GM18909 (cell line): ENCODE results near the gene HDLBP.

Experiments
- ATAC-seq: cut with Tn5 transposase; IDR thresholded peaks from one replicate; pipeline ENCODE4 v1.9.1; 2021; ENCODE audit warnings: mild to moderate bottlenecking; ENCODE audit not compliant: unreplicated experiment, poor library complexity

HDLBP gene, protein sequence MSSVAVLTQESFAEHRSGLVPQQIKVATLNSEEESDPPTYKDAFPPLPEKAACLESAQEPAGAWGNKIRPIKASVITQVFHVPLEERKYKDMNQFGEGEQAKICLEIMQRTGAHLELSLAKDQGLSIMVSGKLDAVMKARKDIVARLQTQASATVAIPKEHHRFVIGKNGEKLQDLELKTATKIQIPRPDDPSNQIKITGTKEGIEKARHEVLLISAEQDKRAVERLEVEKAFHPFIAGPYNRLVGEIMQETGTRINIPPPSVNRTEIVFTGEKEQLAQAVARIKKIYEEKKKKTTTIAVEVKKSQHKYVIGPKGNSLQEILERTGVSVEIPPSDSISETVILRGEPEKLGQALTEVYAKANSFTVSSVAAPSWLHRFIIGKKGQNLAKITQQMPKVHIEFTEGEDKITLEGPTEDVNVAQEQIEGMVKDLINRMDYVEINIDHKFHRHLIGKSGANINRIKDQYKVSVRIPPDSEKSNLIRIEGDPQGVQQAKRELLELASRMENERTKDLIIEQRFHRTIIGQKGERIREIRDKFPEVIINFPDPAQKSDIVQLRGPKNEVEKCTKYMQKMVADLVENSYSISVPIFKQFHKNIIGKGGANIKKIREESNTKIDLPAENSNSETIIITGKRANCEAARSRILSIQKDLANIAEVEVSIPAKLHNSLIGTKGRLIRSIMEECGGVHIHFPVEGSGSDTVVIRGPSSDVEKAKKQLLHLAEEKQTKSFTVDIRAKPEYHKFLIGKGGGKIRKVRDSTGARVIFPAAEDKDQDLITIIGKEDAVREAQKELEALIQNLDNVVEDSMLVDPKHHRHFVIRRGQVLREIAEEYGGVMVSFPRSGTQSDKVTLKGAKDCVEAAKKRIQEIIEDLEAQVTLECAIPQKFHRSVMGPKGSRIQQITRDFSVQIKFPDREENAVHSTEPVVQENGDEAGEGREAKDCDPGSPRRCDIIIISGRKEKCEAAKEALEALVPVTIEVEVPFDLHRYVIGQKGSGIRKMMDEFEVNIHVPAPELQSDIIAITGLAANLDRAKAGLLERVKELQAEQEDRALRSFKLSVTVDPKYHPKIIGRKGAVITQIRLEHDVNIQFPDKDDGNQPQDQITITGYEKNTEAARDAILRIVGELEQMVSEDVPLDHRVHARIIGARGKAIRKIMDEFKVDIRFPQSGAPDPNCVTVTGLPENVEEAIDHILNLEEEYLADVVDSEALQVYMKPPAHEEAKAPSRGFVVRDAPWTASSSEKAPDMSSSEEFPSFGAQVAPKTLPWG (N-terminal part only)

DNA sequence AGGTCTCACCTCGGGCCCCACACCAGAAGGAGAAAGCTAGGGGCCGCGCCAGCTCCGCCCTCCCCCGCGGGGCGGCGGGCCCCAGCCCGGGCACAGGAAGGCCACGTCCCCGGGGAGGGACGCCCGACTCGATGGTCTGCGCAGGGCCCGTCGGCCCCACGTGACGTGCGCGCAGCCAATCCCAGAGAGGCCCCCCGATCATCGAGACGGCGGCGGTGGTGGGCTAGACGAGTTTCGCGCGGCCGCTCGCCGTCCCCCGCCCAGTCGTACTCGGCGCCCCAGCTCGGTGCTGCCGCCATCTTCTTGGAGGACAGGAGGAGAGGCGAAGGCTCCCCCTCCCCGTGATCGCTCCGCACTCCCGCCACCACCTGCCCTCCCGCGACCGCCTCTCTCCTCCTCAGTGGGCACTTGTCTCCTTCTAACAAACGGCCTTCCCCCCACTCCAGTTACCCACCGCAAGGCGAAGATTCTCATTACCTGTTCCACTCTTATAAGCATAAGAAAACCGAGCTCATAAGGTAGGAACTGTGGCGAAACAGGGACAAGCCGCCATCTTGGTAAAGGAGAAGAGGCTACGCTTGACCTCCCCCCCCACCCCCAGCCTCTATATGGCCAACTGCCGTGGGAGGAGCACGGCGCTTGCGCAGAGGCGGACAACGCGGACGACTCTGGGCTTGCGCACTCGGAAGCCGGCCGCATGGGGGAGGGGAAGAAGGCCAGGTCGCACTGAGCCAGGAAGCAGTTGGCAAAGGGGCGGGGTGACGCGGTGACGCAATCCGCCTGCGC lies at the start of gene HDLBP:
Gene HDLBP, minus strand, starts transcription at position 580 of the 786 bp plus-strand sequence. CDS start 48,803 bp downstream, outside the sequence.
- peak; percentile 74 for ATAC-seq

GRCh38 chr2:241364781-241365180 lies 49.3 kb upstream of the HDLBP start:
- no peak for ATAC-seq

GRCh38 chr2:241363426-241363825 lies 48.0 kb upstream of the HDLBP start:
- no peak for ATAC-seq

DNA sequence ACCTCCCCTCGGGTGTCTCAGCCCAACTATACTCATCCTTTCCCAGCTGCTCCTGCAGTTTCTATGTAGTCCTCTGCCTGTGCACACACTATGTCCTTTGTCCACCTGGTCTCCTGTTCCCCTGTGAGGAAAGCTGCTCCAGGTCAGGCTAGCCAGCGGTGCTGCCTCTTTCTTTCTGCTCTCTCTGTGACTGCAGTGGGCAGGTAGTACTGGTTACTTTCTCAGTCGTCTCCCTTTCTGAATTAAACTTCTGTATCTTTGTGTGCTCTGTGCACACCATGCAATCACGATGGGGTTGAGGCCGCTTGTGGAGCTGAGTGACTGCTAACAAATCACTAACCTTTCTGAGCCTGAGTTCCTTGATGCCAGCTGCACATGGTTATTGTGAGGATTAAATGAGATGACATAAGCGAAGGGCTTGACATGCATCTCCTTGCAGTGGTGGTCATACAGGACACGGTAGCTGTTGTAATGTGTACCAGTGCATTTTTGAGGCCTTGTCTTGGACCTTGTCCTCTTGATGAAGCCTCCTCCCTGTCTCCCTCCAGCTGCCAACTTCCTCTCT lies 44.1 kb upstream of the HDLBP start:
- no peak for ATAC-seq

DNA sequence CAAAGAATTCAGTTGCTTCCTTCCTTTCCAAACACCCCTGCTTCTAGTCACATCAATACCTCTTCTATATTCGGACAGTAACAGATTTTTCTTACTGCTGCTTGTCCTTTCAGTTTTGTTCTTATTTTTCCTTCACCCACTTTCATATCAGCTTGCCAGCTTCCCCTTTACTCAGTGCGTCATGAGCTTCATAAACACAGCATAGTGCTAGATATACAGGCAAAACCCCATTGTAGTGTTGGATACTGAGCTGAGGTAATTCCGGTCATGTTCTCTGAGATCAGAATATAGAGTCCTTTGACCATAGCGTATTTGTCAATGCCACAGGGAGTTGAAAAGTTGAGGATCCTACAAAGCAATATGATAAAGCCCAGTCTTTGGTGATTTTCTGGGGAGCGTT lies 43.0 kb upstream of the HDLBP start:
- ATAC-seq: peak; percentile 31

- no peak for ATAC-seq
Observed at GRCh38 chr2:241357531-241357930, 42.1 kb upstream of the HDLBP start.

DNA sequence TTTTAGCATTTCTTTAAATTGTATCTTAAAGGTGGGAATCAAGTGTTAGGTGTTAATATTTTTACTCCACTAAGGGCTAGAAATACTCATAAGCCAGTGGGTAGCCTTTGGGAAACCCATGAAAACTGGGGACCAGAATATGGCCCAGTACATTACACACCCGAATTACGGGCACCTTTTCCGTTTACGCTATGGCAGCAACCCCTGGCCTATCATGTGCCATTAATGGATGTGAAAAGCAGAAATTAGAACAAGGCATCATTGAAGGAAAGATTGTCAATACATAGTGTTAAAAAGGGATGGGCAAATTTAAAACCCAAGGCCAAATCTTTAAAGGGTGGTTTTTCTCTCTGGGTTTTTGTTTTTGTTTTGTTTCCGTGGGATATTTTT lies 41.4 kb upstream of the HDLBP start:
- ATAC-seq: no peak

DNA sequence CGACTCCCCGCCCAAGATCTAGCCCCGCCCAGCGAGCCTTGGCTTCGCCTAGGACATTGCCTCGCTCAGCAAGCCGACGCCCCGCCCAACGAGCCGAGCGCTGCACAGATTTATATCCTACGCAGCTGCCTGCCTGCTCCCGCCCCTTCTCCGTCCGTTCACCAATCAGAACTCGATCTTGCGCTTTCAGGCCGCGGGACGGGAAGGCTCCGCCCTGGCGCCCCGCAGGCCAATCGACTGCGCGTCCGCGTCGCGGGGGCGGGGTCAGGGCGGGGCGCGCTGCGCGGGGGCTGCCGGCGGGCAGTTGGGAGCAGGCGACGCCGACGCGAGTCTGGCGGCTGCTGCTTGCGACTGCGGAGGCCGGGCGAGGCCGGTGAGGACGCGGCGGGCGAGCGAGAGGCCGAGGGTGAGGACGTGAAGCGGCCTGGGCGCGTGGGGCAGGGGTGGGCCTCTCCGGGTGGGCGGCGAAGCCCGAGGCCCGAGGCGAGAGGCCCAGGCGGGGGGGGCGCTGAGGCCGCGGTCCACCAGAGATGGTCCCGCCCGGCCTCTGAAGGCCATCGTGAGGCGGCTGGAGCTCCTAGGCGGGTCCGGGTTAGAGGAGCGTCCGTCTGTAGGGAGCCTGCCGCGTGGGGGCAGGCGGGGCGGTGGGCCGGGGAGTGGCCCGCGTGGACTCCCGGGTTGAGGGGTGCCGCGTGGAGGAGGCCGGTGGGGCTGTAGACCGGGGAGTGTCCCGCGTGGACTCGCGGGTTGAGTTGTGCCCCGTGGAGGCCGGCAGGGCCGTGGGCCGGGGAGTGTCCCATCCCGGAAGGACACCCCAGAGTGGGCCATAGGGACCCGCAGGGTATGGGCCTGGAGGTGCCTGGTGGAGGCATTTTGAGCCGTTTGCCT lies 40.8 kb upstream of the HDLBP start, which contains the start of gene FARP2:
Gene FARP2, plus strand, starts transcription at position 303 of the 888 bp plus-strand sequence. CDS start 16,823 bp downstream, outside the sequence.
- ATAC-seq: peak; percentile 87

DNA sequence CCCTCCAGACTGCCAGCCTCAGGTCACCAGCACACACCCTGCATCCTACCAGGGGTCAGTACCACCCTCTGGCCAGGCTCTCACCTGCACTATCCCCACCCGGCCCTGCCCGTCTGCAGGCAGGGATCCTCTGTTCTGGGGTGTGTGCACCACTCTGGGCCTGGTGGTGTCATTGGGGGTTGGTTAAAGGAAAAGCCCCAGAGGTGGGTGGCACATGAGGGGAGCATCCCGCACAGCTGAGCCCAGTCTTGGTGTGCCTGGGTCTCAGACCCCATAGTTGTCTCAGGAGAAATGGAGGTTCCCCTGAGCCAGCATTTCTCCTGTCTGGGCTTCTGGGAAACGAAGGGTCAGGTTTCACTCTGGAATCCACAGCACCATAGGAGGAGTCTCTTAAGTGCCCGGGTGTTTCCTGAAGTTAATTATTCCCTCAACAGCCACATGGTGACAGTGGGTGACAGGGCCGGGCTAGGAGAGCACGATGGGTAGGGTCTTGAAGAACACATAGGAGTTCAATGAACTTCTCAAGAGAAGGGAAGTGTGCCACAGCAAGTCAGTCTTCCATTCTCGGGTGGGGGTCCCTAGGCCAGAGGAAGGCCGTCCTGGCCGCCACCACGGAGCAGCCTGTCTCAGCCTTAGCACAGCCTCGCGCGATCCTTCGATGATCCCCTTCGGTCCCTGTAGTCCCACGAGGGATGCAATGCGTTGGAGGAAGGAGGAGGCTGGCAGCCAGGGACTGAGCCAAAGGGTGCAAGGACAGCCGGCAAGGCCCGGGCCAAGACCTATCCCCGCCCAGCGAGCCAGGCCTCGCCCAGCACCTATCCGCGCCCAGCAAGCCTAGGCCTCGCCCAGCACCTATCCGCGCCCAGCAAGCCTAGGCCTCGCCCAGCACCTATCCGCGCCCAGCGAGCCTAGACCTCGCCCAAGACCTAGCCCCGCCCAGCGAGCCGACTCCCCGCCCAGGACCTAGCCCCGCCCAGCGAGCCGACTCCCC lies 39.5 kb upstream of the HDLBP start:
- no peak for ATAC-seq

DNA sequence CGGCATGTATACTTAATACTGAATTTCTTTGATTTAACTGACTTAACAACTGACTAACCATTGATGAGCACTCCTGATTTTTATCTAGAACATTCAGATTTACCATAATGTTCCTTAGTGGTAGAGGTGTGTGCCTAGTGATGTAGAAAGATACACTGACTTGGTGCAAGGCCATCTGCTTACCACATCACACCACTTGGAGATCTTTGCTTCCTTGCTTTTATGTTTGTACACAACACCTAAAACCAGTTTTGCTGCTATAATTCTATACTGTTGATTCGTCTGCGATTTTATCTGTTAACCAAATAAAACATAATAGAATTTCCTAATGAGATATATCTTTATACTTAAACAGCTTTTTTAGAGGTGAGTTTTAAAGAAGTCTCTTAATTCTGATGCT lies 36.8 kb upstream of the HDLBP start:
- no peak for ATAC-seq

DNA sequence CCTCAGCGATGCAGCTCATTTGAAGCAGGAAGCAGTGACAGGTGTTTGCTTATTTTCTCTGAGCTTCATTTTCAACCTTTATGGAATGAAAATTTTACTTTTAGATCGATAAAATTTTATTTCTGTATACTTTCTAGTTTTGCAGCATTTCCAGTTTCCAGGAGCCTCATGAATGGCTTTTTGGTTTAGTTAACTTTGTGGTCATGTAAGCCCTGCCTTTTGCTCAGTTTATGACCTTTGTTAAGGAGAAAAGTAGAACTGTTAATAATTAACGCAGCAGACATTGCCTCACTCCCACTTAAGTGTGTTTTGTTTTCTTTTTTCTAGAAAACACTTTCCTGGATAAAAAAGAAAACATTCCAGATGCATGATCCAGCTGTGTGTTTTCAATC lies 36.2 kb upstream of the HDLBP start:
- no peak for ATAC-seq

- ATAC-seq: no peak
Observed at GRCh38 chr2:241350878-241351639, 35.6 kb upstream of the HDLBP start.

DNA sequence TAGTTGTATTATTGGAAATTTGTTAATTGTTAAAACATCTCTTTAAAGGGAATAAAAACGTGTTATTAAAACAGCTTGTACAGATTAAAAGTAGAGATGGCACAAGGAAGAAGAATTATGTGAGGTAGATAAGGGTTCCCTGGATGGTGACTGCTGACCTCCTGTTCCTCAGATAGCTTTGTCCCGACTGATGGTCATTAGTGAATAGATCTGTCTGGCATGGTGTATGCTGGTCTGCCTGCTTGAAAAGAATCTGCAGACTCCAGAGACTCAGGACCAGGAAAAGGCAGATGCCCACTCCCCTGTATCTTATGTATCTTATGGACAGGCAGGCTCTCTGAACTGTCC lies 35.0 kb upstream of the HDLBP start:
- no peak for ATAC-seq

DNA sequence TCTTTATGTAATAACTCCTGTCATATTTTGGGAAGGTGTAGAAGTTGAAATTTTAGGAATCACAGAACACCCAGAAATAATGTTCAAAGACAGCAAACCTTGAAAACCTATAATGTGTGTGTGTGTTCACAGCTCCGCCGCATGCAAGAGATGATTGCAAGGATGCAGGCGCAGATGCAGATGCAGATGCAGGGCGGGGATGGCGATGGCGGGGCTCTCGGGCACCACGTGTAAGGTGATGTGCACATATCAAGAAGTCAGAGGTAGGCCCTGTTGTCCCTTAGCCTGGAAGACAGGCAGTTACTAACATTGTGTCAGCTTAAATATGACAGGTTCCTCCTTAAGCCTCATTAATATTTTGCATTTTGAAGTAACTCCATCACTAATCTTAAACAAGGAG lies 34.5 kb upstream of the HDLBP start:
- no peak for ATAC-seq

GRCh38 chr2:241344925-241345651 lies 29.6 kb upstream of the HDLBP start:
- no peak for ATAC-seq

- no peak for ATAC-seq
Observed at GRCh38 chr2:241340631-241341163, 25.2 kb upstream of the HDLBP start.
